Bronchial smooth muscle cell (primary cell): ENCODE measurements around the gene MMP3. TPM values are rescaled to one million over a fixed set of nuclear protein-coding genes. Genes with fewer than 3 reads are reported as not detected.

ENCODE experiments used
- total RNA-seq: library from RNA; depleted of rRNA; stranded (reverse); fragments of >200 nt; gene quantifications from 2 replicates; pipeline ENCODE4 v1.2.1, GENCODE V29; 2014

MMP3 gene
- 0.52 and 19.1 TPM in 2 replicates for total RNA-seq

GRCh38 chr11:102843489-102843888 is at the start of gene MMP3:
Gene MMP3 (minus strand): TSS chr11:102843609. CDS start chr11:102843546, 63 bp downstream.

GRCh38 chr11:102874852-102875251 is 31.4 kb upstream of the MMP3 start, which contains the start of gene MMP12:
Gene MMP12 (minus strand): TSS chr11:102874982. CDS start chr11:102874937, 45 bp downstream.

GRCh38 chr11:102798012-102798746 is 45.2 kb downstream of the MMP3 start, which contains the start of gene MMP1:
Gene MMP1 (minus strand): TSS chr11:102798160. CDS start chr11:102798092, 68 bp downstream.

Other genes with a start within 250 kb of the MMP3 start
- gene MMP20, start 218.3 kb downstream of the MMP3 start, total RNA-seq = not detected in 2 replicates
- not detected in 2 replicates for gene MMP27, start 137.8 kb downstream of the MMP3 start, total RNA-seq
- under 0.01 TPM in 1 of 2 replicates, not detected in the other for gene MMP8, start 118.7 kb downstream of the MMP3 start, total RNA-seq
- 0.79 TPM in 1 of 2 replicates, not detected in the other for gene MMP10, start 63.0 kb downstream of the MMP3 start, total RNA-seq
- 3.1 and 528 TPM in 2 replicates for gene MMP1, start 45.4 kb downstream of the MMP3 start, total RNA-seq
- 0.26 and 2.8 TPM in 2 replicates for gene MMP12, start 31.4 kb upstream of the MMP3 start, total RNA-seq
- gene MMP13, start 112.1 kb upstream of the MMP3 start, total RNA-seq = not detected in 2 replicates
- gene DCUN1D5, start 248.6 kb upstream of the MMP3 start, total RNA-seq = 21.3 and 38.9 TPM in 2 replicates